HG03575 (cell line): ENCODE data around the gene ALPK1.
"Not testable (repeated sequence)": the region's sequence is repeated elsewhere in the genome, so short reads cannot be mapped to it uniquely, and the experiment has no call there.

Experiments
- ATAC-seq: cut with Tn5 transposase; IDR thresholded peaks from one replicate; pipeline ENCODE4 v1.9.1; 2021; ENCODE audit not compliant: unreplicated experiment, insufficient number of reproducible peaks, low FRiP score; ENCODE audit errors: extremely low read depth

Gene ALPK1

GRCh38 chr4:112282860-112283667 is 14.1 kb upstream of the ALPK1 start:
- ATAC-seq: no peak

- ATAC-seq: no peak
Observed at GRCh38 chr4:112284166-112284565, 13.0 kb upstream of the ALPK1 start.

GRCh38 chr4:112284662-112285411 is 12.3 kb upstream of the ALPK1 start:
- no peak for ATAC-seq

- no peak for ATAC-seq
Observed at GRCh38 chr4:112287258-112287989, 9.7 kb upstream of the ALPK1 start.

GRCh38 chr4:112288455-112288854 is 8.7 kb upstream of the ALPK1 start:
- ATAC-seq: peak; percentile 31

- ATAC-seq: no peak
Observed at GRCh38 chr4:112289407-112290253, 7.5 kb upstream of the ALPK1 start.

- ATAC-seq: no peak
Observed at GRCh38 chr4:112290341-112290740, 6.8 kb upstream of the ALPK1 start.

- ATAC-seq: no peak
Observed at GRCh38 chr4:112299721-112300120, 2.6 kb downstream of the ALPK1 start.

GRCh38 chr4:112302320-112303274 is 5.4 kb downstream of the ALPK1 start:
- ATAC-seq: no peak

- ATAC-seq: not testable (repeated sequence)
Observed at GRCh38 chr4:112305477-112305876, 8.3 kb downstream of the ALPK1 start.

GRCh38 chr4:112309263-112309791 is 12.2 kb downstream of the ALPK1 start:
- ATAC-seq: not testable (repeated sequence)

- ATAC-seq: no peak
Observed at GRCh38 chr4:112311516-112311915, 14.3 kb downstream of the ALPK1 start.

- peak; percentile 85 for ATAC-seq
Observed at GRCh38 chr4:112312610-112313239, 15.6 kb downstream of the ALPK1 start.

- ATAC-seq: no peak
Observed at GRCh38 chr4:112315446-112315845, 18.3 kb downstream of the ALPK1 start.

- no peak for ATAC-seq
Observed at GRCh38 chr4:112316360-112316759, 19.2 kb downstream of the ALPK1 start.

- ATAC-seq: peak; percentile 98
Observed at GRCh38 chr4:112318239-112319142, 21.3 kb downstream of the ALPK1 start.
